Gastrocnemius medialis (tissue), 4 donors: Measurements from ENCODE around the gene ALPI. TPM values are rescaled to one million over a fixed set of nuclear protein-coding genes. Genes with fewer than 3 reads are reported as not detected.
A peak's percentile ranks its signal among the peaks of the same experiment; 100 is the strongest.

Experiments
- ATAC-seq, 2 donors: fragments of 150-250 bp; one replicate each; pipeline ENCODE4 v1.9.1; 2016
- DNase-seq, 2 donors: peaks; one replicate each; pipeline ENCODE4 v3.0.0-alpha.2; 2019
- H3K27ac ChIP-seq, 4 donors: fragments of 200-600 bp; sonication (generic); 1 replicate in 1 of 4; 2 replicates in 3 of 4; pipeline ENCODE4 v1.5.1; 2016 to 2018; ENCODE audit warnings: mild to moderate bottlenecking in 2 of 4, moderate library complexity in 1 of 4
- H3K27me3 ChIP-seq, 3 donors: fragments of 200-600 bp; sonication (generic) in 2 of 3; 1 replicate in 1 of 3; 2 replicates in 2 of 3; pipeline versions ENCODE4 v1.5.1 to v1.6.0; 2016 to 2019; ENCODE audit warnings: mild to moderate bottlenecking in 1 of 3, moderate library complexity in 1 of 3
- H3K36me3 ChIP-seq, 2 donors: fragments of 200-600 bp; sonication (generic) in 1 of 2; one replicate each; pipeline ENCODE4 v1.5.1; 2017 to 2018
- H3K4me1 ChIP-seq, 2 donors: fragments of 200-600 bp; sonication (generic) in 1 of 2; one replicate each; pipeline ENCODE4 v1.5.1; 2016 to 2017; ENCODE audit warnings: mild to moderate bottlenecking in 2 of 2
- H3K4me3 ChIP-seq, 4 donors: fragments of 200-600 bp; sonication (generic) in 3 of 4; 1 replicate in 1 of 4; 2 replicates in 3 of 4; pipeline ENCODE4 v1.5.1; 2016 to 2019; ENCODE audit warnings: mild to moderate bottlenecking in 2 of 4
- H3K9me3 ChIP-seq, 3 donors: fragments of 200-600 bp; sonication (generic) in 2 of 3; 1 replicate in 1 of 3; 2 replicates in 2 of 3; pipeline ENCODE4 v1.5.1; 2016 to 2019
- CTCF ChIP-seq, 5 experiments: fragments of 450-650 bp in 3 of 5; fragments of 200-600 bp in 2 of 5; sonication (generic) in 2 of 5; IDR thresholded peaks in 4 of 5; conservative IDR thresholded peaks in 1 of 5; 1 replicate in 4 of 5; 2 replicates in 1 of 5; pipeline ENCODE4 v1.5.1; 2016 to 2019; ENCODE audit warnings: antibody characterized with exemption in 5 of 5, mild to moderate bottlenecking in 3 of 5, moderate library complexity in 3 of 5
- POLR2A ChIP-seq, 2 donors: fragments of 450-650 bp; IDR thresholded peaks; one replicate each; pipeline ENCODE4 v1.6.1; 2017; ENCODE audit warnings: antibody characterized with exemption in 2 of 2, mild to moderate bottlenecking in 2 of 2, moderate library complexity in 2 of 2
- in situ Hi-C, 4 donors: fragments of 200-750 bp; cut with MboI; loops; one replicate each; pipeline versions ENCODE4 v1.15.0 to v1.8.0; 2017; ENCODE audit warnings: low sequenced_read_pairs in 4 of 4
- intact Hi-C: fragments of 100-400 bp; cut with DNase I; formaldehyde crosslinking; loops from one replicate; pipeline ENCODE4 v1.15.1; 2023; ENCODE audit warnings: low total_unique reads
- total RNA-seq, 4 donors: library from RNA; depleted of rRNA; stranded (reverse); fragments of >200 nt; gene quantifications; one replicate each; pipeline versions ENCODE4 v1.1.0 to v1.2.3, GENCODE V29; 2016

The ALPI gene
- total RNA-seq, 4 donors from 2014 or later, result not detected

- H3K36me3 ChIP-seq, result no peaks in the 10 kb centered on the region
- no peaks in the 10 kb centered on the region for H3K4me1 ChIP-seq
- in situ Hi-C loops (no loop called here), intact Hi-C loops (no loop called here)
- TF ChIP-seq POLR2A (IDR thresholded peaks at IDR 0.05) (no peak), CTCF (IDR thresholded peaks at IDR 0.05 in 4 of 5, conservative IDR thresholded peaks at IDR 0.05 in 1 of 5) (no peak)
- peaks cover 31 to 41% (median 39%) of the 10 kb centered on the region in 3 donors for H3K27me3 ChIP-seq
- no peaks in the 10 kb centered on the region for H3K9me3 ChIP-seq
- ATAC-seq (no peak), DNase-seq (no peak)
- no peak within 1 kb of the TSS for H3K27ac ChIP-seq
- H3K4me3 ChIP-seq, result peak within 1 kb of the TSS in 2 of 4 donors; percentile 7 to 28
These were observed 31.6 kb downstream of the ALPI start, which contains the start of gene ECEL1 for GRCh38 chr2:232487385-232488096. ECEL1 (minus strand) TSS chr2:232487834; CDS start chr2:232486653, 1,181 bp downstream.

- ATAC-seq (no peak), DNase-seq (no peak)
- H3K9me3 ChIP-seq, result no peaks in the 10 kb centered on the region
- H3K4me3 ChIP-seq, result no peak overlapping the region
- no peaks in the 10 kb centered on the region for H3K4me1 ChIP-seq
- TF ChIP-seq CTCF (IDR thresholded peaks at IDR 0.05 in 4 of 5, conservative IDR thresholded peaks at IDR 0.05 in 1 of 5) (no peak), POLR2A (IDR thresholded peaks at IDR 0.05) (no peak)
- intact Hi-C loops, result no loop called here
- no peak overlapping the region for H3K27ac ChIP-seq
- peaks cover 31 to 41% (median 36%) of the 10 kb centered on the region in 3 donors for H3K27me3 ChIP-seq
- H3K36me3 ChIP-seq, result no peaks in the 10 kb centered on the region
- in situ Hi-C loops, result no loop called here
These were observed 32.3 kb downstream of the ALPI start for GRCh38 chr2:232488097-232488711.

GRCh38 chr2:232488721-232489300 is 32.9 kb downstream of the ALPI start:
- no peaks in the 10 kb centered on the region for H3K36me3 ChIP-seq
- intact Hi-C loops, result no loop called here
- H3K9me3 ChIP-seq, result no peaks in the 10 kb centered on the region
- no peak overlapping the region for H3K27ac ChIP-seq
- no peak for DNase-seq
- TF ChIP-seq CTCF (IDR thresholded peaks at IDR 0.05 in 4 of 5, conservative IDR thresholded peaks at IDR 0.05 in 1 of 5), result no peak
- TF ChIP-seq POLR2A (IDR thresholded peaks at IDR 0.05), result no peak
- peaks cover 31 to 38% (median 36%) of the 10 kb centered on the region in 3 donors for H3K27me3 ChIP-seq
- no peaks in the 10 kb centered on the region for H3K4me1 ChIP-seq
- no peak for ATAC-seq
- in situ Hi-C loops, result no loop called here
- no peak overlapping the region for H3K4me3 ChIP-seq

GRCh38 chr2:232489516-232490220 is 33.7 kb downstream of the ALPI start:
- Histone ChIP-seq H3K4me3 (no peak overlapping the region), H3K4me1 (no peaks in the 10 kb centered on the region), H3K36me3 (no peaks in the 10 kb centered on the region), H3K27ac (no peak overlapping the region), H3K9me3 (no peaks in the 10 kb centered on the region), H3K27me3 (peaks cover 24 to 29% (median 28%) of the 10 kb centered on the region in 3 donors)
- ATAC-seq, result no peak
- TF ChIP-seq CTCF (IDR thresholded peaks at IDR 0.05 in 4 of 5, conservative IDR thresholded peaks at IDR 0.05 in 1 of 5) (no peak), POLR2A (IDR thresholded peaks at IDR 0.05) (no peak)
- intact Hi-C loops (no loop called here), in situ Hi-C loops (no loop called here)
- DNase-seq, result no peak
